Epithelial cell of proximal tubule (primary cell): ENCODE data around the gene KIF6. TPM values are rescaled to one million over a fixed set of nuclear protein-coding genes. Genes with fewer than 3 reads are reported as not detected.
A peak's percentile ranks its signal among the peaks of the same experiment; 100 is the strongest.

Source experiments
- DNase-seq: peaks from one replicate; pipeline ENCODE4 v3.0.0-alpha.2; 2011; ENCODE audit warnings: low read depth
- H3K4me3 ChIP-seq: 2 replicates; pipeline ENCODE4 v1.5.1; 2011; ENCODE audit warnings: low read depth, mild to moderate bottlenecking, low read length
- CTCF ChIP-seq: conservative IDR thresholded peaks from 2 replicates; pipeline ENCODE4 v1.5.1; 2012; ENCODE audit warnings: low read depth, mild to moderate bottlenecking, low read length
- total RNA-seq: library from RNA; depleted of rRNA; stranded (reverse); fragments of >200 nt; gene quantifications from 2 replicates; pipeline ENCODE4 v1.2.3, GENCODE V29; 2015

Gene KIF6
- total RNA-seq, 1 donor from 2014 or later = 0.69 TPM

- no peak overlapping the region for H3K4me3 ChIP-seq
- DNase-seq = no peak
- no peak for TF ChIP-seq CTCF
These were observed 227.1 kb downstream of the KIF6 start for GRCh38 chr6:39498096-39498495.

DNA sequence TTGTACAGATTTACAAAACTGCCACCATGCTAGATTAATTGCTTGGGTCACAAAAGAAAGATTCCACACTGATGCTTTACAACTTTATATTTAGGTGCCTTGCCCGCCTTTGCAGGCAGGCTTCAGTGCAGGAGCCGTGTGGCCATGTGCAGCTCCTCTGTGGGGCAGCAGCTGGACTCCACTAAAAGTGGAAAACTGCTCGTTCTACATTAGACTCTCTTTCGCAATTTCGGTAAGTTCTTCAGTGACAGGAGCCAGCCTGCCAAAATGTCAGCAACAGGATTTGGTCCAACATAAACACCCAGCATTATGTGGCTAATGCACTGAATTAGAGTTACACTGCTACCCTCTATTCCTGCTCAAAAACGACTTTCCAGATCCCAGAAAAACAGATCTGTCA is 228.3 kb downstream of the KIF6 start:
- no peak overlapping the region for H3K4me3 ChIP-seq
- no peak for DNase-seq
- TF ChIP-seq CTCF = no peak

DNA sequence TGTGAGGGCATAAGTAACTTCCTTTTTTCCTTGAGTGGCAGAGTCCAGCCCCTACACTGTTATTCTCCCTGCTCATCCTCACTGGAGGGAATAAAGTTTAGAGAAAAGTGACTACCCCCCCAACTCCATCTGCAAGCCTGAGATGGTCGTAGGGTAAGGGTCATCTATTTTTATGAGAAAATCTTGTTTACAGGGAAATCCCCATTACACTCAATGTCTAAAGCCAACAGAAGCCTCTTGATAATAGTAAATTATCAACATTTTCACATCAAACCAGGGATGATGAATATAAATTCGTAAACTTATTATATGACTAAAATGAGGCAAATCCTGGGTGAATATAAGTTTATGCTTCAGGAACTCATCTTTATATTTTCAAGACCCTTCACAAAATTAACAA is 228.8 kb downstream of the KIF6 start:
- no peak overlapping the region for H3K4me3 ChIP-seq
- TF ChIP-seq CTCF = no peak
- no peak for DNase-seq

GRCh38 chr6:39495640-39496039 is 229.6 kb downstream of the KIF6 start:
- H3K4me3 ChIP-seq = no peak overlapping the region
- no peak for DNase-seq
- TF ChIP-seq CTCF = no peak

DNA sequence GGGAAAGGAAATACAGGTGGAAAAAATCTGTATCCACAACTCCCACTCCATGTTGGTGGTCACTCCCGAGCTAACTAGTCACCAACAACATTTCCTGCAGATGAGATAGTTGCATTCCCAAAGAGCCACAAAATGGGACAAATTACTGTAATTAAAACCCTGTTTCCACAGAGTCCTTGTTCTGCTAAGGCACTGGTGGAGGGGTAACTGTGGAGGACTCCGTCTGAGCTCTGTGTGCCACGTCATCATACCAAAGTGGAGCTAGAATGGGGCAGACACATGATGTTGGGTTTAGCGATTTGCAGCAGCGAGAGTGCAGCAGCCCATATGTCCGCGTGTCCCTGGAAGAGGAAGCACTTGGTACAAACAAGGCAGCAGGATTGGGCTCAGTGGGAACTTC is 230.2 kb downstream of the KIF6 start:
- no peak for DNase-seq
- no peak for TF ChIP-seq CTCF
- no peak overlapping the region for H3K4me3 ChIP-seq

- no peak overlapping the region for H3K4me3 ChIP-seq
- TF ChIP-seq CTCF = no peak
- DNase-seq = no peak
These were observed 231.4 kb downstream of the KIF6 start for GRCh38 chr6:39493777-39494176.

- no peak for TF ChIP-seq CTCF
- peak; percentile 91 for DNase-seq
- H3K4me3 ChIP-seq = no peak overlapping the region
These were observed 232.0 kb downstream of the KIF6 start for GRCh38 chr6:39493174-39493573.
